NCI-H2196 treated with DMSO at 0.1 percent for 48 hours (cell line): ENCODE measurements around the gene DDHD1.
"Not testable (repeated sequence)": the region's sequence is repeated elsewhere in the genome, so short reads cannot be mapped to it uniquely, and the experiment has no call there.

Experiments
- DNase-seq: peaks from one replicate; lab custom pipeline; 2025; ENCODE audit not compliant: unreplicated experiment; lab: John Stamatoyannopoulos, UW

The DDHD1 gene

DNA sequence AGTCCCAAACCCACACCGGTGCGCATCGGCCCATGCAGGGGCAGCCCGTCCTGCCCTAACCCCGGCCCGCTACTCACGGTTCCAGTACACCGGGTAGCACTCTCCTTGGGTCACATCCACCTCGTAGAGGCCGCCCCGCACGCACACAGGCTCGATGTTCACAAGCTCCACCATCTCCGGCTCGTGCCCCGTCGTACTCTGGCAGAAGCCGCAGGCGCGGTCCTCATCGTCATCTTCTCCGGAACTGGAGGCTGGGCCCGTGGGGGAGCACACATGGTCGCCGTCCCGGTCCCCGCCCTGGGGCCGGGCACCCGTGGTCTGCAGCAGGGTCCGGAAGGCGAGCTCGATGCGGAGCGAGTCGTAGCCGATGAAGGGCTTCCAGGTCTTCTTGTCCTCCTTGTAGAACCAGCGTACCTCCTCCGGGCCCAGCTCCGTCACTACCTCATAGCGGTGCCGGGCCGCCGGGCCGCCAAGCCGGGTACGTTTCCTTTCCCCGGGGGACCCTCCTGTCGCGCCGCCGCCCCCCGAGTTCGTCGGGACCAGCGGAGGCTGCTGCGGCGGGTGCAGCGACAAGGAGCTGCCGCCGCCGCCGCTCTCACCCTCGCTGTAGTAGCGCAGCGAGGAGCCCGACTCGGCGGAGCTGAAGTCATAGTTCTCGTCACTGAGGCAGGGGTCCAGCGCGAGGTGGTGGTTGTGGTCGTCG is 788 bp downstream of the DDHD1 start:
- no peak for DNase-seq

- DNase-seq, result no peak
These were observed 1.5 kb downstream of the DDHD1 start for GRCh38 chr14:53151523-53152183.

- no peak for DNase-seq
These were observed 3.3 kb downstream of the DDHD1 start for GRCh38 chr14:53149668-53150316.

DNA sequence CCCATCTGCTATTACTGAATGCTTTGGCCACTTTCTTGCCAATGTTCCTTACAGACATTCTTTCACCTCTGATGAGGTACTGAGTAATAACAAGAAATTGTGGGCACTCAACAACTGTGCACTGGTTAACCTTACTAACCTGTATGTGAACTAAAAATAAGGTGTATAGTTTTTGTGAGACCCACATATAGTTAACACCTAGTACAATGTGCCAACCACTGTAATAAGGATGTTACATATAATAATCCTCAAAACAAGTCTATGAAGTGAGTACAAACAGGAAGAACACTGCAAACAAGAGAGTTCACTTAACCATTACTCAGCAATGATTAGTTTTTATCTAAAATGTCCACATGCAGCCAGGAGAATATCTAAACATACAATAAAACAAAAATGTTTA is 4.5 kb downstream of the DDHD1 start:
- no peak for DNase-seq

DNA sequence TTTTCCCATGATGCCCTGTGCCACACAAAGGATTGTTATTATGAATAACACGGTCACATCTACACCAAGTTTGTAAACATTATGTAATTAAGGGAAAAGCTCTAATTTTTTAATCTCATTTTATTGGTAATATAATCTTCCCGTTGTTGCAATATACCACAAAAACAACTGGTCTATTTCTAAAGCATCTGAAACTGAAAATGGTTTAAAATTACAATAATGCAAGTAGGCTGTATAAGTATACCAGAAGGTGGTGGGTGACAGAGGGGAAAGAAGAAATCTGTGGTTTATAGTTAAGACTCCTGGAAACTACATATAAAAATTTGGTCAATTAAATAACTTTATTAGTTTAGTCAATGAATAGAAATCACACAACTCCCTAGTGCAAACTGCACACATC is 5.2 kb downstream of the DDHD1 start:
- no peak for DNase-seq

GRCh38 chr14:53147208-53147607 is 5.9 kb downstream of the DDHD1 start:
- DNase-seq, result no peak

DNA sequence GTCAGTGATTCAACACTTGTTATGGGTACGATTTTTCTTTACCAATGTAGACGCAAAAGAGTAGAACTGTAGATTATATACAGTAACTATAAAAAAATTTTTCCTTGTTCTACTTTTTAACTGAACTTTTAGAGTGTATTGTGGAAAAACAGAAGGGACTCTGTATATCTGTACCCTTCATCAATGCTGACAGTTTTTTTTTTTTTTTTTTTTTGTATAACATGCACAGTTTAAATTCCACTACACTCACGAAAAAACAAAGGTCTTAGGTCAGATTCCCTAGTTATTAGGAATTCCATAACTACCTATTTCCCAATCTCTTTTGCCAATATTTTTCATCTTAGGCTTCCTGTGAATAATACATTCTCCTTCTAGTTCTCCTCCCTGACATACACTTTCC is 6.4 kb downstream of the DDHD1 start:
- DNase-seq, result no peak

- DNase-seq, result no peak
These were observed 8.9 kb downstream of the DDHD1 start for GRCh38 chr14:53144244-53144643.

DNA sequence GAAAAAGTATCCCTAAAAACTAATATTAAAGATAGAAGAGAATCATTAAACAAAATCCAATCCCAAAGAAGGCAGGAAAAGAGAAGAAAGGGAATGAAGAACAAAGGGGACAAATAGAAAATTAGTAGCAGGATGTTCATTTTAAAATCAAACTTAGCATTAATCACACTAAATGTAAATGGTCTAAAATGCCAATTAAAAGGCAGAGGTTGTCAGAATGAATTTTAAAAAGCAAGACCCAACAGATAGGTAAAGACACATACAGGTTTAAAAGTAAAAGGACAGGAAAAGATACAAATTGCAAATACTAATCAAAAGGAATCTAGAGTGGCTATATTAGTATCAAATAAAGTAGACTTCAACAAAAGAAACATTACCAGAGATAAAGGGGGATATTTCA is 12.5 kb downstream of the DDHD1 start:
- DNase-seq, result no peak

DNA sequence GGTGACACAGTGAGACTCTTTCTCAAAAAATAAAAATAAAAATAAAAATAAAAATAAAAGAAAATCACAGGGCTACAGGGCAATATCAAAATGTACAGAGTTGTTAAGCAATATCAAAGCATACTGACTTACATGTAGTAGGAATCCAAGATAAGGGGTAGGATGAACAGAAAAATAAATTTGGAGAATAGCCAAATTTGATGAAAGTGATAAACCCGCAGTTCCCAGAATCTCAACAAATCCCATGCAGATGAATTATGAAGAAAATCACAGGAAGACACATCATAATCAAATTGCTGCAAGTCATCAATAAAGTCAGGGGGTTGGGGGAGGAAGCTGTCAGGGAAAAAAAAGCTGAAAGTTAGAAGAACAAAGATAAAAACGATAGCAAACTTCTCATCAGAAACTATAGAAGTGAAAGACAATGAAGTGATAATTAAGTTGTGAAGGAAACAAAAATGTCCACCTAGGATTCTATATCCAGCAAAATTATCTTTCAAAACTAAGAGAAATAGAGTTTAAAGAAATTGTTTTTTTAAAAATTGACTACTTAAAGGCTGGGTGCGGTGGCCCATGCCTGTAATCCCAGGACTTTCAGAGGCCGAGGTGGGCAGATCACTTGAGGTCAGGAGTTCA is 15.4 kb downstream of the DDHD1 start:
- DNase-seq, result no peak

DNA sequence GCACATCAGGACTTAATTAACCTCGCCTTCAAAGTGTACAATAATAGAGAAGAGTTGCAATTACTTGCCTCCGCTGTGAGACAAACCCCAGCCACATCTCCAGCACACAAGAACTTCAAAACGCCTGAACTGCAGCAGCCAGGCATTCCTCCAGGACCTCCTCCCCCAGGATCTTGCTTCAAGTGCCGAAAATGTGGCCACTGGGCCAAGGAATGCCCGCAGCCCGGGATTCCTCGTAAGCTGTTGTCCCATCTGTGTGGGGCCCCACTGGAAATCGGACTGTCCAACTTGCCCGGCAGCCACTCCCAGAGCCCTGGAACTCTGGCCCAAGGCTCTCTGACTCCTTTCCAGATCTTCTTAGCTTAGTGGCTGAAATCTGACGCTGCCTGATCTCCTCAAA is 22.6 kb downstream of the DDHD1 start:
- not testable (repeated sequence) for DNase-seq

DNA sequence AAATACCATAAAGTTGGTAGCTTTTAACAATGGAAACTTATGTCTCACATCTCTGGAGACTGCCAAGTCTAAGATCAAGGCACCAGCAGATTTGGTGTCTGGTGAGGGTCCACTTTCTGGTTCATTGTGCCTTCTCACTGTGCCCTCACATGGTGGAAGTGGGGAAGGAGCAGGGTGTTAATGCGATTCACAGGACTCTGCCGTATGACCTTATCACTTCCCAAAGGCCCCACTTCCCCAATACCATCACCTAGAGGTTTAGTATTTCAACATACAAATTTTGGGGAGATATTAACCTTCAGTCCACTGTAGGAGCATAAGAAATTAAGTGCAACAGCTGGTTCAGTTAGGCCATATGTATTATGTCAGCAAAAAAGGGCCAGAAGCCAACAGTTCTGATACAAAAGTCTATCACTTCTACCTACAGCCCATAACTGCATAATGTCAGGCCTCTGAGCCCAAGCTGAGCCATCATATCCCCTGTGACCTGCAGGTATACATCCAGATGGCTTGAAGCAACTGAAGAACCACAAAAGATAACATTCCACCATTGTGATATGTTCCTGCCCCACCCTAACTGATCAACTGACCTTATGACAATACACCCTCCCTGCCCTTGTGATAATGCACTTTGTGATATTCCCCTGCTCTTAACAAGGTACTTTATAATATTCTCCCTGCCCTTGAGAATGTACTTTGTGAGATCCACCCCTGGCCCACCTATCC is 24.7 kb downstream of the DDHD1 start:
- no peak for DNase-seq

GRCh38 chr14:53127832-53128231 is 25.3 kb downstream of the DDHD1 start:
- DNase-seq, result no peak

DNA sequence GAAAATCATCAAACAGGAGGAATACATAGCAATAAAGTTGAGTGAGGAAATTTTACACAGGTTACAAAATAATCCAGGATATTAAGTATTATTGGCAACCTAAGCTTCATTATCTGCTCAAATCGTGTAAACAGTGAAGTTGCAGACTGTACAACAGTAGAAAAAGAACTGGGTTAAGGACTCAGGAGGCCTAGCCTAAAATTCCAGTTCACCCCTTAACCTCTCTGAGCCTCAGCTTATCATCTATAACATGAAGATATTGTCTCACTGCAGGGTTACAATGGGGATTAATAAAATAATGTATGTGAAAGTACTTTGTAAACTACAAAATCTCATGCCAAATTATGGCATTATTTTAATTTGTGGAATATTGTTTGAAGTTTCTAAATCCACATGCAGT is 26.0 kb downstream of the DDHD1 start:
- no peak for DNase-seq

- DNase-seq, result no peak
These were observed 26.4 kb downstream of the DDHD1 start for GRCh38 chr14:53126731-53127130.

- no peak for DNase-seq
These were observed 28.3 kb downstream of the DDHD1 start for GRCh38 chr14:53124786-53125185.

DNA sequence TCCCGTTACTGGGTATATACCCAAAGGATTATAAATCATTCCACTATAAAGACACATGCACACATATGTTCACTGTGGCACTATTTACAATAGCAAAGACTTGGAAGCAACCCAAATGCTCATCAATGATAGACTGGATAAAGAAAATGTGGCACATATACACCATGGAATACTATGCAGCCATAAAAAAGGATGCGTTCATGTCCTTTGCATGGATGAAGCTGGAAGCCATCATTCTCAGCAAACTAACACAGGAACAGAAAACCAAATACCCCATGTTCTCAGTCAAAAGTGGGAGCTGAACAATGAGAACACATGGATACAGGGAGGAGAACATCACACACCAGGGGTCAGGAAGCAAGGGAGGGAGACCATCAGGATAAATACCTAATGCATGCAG is 31.7 kb downstream of the DDHD1 start:
- not testable (repeated sequence) for DNase-seq

- not testable (repeated sequence) for DNase-seq
These were observed 35.6 kb downstream of the DDHD1 start for GRCh38 chr14:53117479-53117878.

- no peak for DNase-seq
These were observed 39.1 kb downstream of the DDHD1 start for GRCh38 chr14:53113989-53114388.

GRCh38 chr14:53110096-53110495 is 43.0 kb downstream of the DDHD1 start:
- DNase-seq, result no peak
